Measurements from ENCODE around the gene ST7L. TPM values are rescaled to one million over a fixed set of nuclear protein-coding genes. Genes with fewer than 3 reads are reported as not detected.
A peak's percentile ranks its signal among the peaks of the same experiment; 100 is the strongest.

ST7L gene
- total RNA-seq, 2 donors from 2014 or later = 13.9 to 14.2 TPM

DNA sequence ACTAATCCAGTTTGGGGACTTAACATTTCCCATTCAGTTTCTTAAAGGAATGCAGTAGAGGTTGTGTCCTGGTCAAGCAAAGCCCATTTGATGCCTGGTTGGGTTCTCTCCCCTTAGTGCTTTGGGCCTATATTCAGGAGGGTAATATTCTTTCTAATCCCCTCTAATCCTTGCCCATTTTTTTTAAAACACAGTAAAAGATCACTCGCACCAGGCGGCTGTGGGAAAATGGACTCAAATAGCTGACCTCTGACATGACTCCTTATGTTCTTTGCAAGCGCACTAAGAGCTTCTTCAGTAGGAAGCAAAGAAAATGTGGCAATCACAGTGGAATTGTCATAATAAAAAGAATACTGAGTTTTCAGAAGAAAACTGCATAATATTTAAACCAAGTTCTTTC is 60.3 kb downstream of the ST7L start:
- DNase-seq = no peak
- ATAC-seq = no peak
- intact Hi-C loops (cut with DNase I) = no loop called here

DNA sequence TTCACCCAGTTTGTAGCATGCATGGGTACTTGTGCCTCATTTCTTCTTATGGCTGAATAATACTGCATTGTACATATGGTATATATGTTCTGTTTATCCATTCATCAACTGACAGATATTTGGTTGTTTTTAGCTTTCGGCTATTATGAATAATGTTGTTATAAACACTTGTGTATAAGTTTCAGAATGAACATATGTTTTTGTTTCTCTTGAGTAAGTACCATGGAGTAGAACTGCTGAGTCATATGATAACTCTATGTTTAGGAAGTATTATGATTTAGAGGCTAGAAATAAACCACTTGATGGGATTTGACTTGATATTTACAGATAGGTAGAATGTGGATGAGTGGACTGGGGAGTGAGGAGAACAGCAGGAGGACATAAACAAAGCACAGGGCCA is 61.6 kb downstream of the ST7L start:
- ATAC-seq = no peak

DNA sequence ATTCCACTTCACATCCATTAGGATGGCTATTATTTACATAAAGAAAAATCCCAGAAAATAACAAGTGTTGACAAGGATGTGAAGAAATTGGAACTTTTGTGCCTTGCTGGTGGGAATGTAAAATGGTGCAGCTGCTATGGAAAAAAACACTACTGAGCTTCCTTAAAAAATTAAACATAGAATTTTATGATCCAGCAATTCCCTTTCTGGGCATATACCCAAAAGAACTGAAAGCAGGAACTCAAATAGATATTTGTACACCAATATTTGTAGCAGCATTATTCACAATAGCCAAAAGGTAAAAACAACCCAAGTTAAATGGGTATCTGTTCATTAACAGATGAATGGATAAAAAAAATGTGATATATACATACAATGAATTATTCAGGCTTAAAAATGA is 64.5 kb downstream of the ST7L start:
- intact Hi-C loops (cut with DNase I) = no loop called here

More for the DNA sequence above, 61.6 kb downstream of the ST7L start:
- no peak for DNase-seq
- intact Hi-C loops (cut with DNase I) = no loop called here

DNA sequence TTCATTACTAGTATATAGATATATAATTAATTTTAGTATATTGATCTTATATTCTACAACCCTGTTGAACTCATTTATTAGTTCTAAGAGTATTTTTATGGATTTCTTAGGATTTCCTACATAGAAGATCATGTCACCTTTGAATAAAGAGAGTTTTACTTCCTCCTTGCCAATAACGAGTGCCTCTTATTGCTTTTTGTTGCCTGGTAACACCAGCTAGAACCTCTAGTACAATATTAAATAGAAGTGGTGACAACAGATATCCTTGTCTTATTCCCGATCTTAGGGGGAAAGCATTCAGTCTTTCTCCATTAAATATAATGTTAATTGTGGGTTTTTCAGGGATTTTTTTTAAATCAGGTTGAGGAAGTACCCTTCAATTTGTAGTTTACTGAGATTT is 69.4 kb downstream of the ST7L start:
- DNase-seq = no peak
- intact Hi-C loops (cut with DNase I) = no loop called here

More for the DNA sequence above, 64.5 kb downstream of the ST7L start:
- no peak for DNase-seq
- ATAC-seq = no peak

DNA sequence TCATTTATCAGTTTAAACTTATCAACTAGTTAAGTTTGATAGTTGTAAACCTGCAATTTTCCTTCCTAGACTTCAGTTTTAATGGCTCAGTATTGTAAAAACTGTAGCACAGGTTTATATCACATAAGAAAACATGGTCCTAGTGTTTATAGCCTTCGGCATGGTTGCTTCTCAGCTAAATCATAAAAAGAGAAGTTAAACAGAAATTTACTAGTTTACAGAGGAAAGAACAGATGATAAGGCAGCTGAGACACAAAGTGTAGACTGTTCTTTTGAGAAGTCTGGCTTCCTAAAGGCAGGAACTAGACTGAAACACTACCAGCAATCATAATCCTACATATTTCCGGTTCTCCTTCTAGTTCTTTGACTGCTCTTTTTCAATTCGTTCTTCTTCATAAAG is 70.4 kb downstream of the ST7L start:
- intact Hi-C loops (cut with DNase I) = no loop called here

More for the DNA sequence above, 69.4 kb downstream of the ST7L start:
- no peak for ATAC-seq

DNA sequence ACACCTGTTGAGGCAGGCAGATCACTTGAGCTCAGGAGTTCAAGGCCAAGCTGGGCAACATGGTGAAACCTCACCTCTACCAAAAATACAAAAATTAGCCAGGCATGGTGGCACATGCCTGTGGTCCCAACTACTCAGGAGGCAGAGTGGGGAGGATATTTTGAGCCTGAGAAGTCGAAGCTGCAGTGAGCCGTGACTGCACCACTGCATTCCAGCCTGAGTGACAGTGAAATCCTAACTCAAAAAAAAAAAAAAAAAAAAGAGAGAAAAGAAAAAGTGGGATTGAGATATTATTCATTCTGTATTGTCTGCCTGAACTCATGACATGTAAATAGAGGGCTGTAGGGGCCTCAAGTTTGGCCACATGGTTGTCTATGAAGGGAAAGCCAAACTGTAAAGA is 72.9 kb downstream of the ST7L start:
- DNase-seq = no peak
- intact Hi-C loops (cut with DNase I) = no loop called here
- no peak for ATAC-seq

More for the DNA sequence above, 70.4 kb downstream of the ST7L start:
- no peak for ATAC-seq
- DNase-seq = no peak

DNA sequence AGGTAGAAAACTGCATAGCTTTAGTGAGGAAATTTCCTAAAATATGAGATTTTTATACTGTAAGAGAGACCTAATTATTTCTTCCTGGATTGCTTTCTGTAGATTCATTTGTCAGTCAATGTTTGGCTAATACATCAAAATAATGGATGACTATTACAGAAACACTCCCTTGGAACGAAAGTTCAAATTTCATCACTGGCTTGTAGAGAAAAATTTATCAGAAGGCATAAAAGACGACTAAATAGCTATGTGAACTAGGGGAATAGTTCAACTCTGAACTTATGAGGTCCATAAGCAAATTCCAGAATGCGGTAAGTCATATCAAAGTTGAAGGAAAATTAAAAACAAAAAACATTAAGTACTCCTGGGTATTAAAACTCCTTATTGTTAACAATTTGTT is 74.2 kb downstream of the ST7L start:
- DNase-seq = no peak
- ATAC-seq = peak in 1 of 2 donors; percentile 64
- intact Hi-C loops (cut with DNase I) = no loop called here

DNA sequence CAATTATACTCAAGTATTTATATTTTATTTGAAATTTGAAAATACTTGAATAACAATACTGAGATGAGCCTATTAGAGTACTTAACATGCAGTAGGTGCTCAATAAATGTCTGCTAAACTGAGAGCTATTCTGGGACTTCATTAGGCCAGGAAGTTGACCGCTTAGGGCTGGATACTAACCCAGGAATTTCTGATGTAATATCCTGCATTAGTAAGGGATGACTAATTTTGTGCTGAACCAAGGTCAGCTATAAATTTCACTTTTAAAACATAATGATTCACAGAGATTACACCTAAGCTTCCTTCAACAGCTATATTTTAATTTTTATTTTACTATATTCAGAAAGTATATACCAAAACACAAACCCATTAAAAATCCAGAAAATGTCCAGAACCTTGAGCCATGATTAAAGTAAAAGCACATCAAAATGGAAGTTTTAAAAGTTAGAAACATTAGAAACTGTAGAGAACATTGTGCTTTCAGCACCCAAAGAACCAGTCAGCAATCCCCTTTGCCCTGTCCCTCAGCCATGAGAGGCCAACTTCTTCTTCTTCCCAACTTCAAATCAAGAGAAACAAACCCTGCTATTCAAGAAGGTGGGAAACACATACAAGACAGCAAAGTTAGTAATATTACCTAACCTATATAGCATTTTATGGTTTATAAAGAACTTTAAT is 74.8 kb downstream of the ST7L start:
- peak in 1 of 2 donors; percentile 95 for ATAC-seq
- intact Hi-C loops (cut with DNase I) = no loop called here
- no peak for DNase-seq

DNA sequence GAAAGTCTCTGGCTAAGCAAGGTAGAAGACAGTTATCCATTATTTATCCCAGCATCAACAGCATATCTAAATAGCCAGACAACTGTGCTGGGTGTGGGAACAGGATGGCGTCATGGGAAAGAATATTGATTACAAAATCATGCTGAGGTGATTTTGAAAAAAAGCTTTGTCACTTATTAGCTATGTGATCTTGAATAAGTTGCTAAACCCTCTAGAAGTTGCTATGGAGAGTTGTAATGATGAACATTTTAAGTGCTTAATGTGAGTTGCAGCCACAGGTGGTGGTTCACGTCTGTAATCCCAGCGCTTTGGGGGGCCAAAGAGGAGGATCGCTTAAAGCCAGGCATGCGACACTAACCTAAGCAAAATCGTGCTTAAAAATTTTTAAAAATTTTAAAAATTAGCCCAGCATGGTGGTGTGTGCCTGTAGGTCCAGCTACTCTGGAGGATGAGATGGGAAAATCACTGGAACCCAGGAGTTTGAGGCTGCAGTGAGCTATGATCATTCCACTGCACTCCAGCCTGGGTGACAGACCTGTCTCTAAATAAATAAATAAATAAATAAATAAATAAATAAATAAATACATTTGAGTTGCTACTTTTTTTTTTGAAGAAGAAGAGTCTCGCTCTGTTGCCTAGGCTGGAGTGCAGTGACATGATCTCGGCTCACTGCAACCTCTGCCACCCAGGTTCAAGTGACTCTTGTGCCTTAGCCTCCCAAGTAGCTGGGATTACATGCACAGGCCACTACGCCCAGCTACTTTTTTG is 76.6 kb downstream of the ST7L start:
- intact Hi-C loops (cut with DNase I) = no loop called here
- DNase-seq (no peak), ATAC-seq (no peak)

DNA sequence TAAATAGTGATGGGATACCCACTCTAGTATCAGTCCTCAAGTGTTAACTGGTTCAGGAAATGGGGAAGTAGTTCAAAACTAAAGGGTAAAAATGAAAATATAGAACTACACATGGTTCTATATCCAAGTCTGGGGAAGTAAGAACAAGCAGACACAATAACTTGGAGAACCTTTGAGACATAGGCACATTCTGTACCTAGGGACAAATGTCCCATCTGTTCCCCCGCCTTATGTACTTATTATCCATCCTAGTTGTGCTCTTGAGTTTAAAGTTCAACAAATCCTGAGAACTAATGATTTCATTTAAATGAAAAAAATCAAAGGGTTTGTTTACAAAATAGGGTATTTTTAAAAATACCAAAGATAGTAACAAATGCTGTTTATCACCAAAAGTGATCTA is 77.6 kb downstream of the ST7L start:
- no peak for DNase-seq
- intact Hi-C loops (cut with DNase I) = no loop called here

DNA sequence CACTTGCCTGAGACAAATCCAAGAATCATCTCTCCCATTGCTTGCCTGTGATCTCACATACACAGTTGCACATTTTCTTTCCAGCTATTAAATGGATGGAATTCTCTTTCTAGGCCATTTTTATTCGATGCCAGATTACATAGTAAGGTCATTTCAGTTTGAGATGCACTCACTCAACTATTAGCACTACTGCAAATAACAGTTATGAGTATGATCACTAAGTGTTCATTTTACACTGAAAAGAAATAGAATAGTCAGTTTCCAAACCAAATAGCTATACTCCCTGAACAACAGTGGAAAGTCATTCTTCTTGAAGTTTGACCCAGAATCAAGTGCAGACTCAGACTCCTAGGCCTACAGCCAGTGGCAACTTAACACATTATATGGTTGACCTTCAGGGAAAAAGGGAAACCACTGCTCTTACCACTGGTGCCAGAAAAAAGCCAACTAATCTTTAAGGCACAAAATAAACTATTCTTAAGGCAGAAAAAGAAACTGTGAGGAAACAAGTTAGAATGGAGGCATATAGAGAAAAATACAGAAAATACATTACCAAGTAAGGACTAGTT is 78.6 kb downstream of the ST7L start:
- DNase-seq (no peak), ATAC-seq (peak; percentile 58 to 61)
- intact Hi-C loops (cut with DNase I) = no loop called here

More for the DNA sequence above, 77.6 kb downstream of the ST7L start:
- ATAC-seq = no peak

DNA sequence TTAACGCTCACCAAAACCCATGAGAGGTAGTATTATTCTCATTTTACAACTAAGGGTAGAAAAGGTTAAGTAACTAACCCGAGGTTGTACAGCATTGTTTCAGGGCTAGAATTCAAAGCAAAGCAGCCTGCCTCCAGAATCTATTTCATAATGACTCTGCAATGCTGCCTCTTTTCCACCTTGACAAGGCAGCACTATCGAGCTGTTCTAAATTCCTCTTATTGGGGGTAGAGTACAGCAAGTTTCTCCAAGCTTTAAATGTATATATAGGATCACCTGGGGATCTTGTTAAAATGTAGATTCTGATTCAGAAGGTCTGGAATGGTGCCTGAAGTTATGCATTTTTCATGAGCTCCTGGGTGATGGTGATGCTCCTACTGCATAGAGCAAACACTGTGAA is 80.1 kb downstream of the ST7L start:
- no peak for DNase-seq
- intact Hi-C loops (cut with DNase I) = no loop called here
- no peak for ATAC-seq

DNA sequence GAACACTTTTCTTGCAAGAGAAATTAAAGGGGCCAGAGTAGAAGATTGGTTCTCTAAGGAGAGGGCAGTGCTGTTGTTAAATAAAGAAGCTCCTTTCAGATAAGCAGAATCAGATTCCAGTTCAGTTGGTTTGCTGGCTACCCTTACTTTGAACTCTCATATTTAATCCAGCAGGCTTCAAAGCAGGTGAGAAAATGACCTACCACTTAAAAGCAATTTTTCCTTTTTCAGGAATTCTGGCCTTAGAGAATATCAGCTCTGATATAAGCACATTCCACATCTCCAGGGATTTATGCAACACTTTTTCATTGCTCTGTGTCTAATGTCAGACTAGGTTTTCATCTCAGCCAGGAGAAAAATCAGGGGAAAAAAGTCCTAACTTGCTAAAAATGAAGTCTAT is 81.5 kb downstream of the ST7L start:
- ATAC-seq (no peak), DNase-seq (no peak)
- intact Hi-C loops (cut with DNase I) = no loop called here

DNA sequence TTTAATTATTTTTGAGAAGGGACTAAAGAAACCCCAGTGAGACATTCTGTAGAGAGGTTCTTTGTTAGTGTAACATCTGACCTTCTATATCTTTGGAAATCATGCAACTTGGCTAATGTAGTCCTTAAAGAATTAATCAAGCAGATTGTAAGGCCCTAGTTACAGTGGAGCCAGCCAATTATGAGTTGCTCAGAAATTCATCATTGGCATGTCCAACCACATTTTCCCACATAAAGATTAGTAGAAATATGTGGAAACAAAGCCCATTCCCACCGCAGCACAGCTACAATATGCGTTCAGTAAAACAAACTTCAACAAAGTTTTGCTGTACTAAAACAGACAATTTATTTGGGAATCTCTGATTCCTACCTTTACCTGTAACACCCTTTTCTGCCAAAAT is 82.4 kb downstream of the ST7L start:
- intact Hi-C loops (cut with DNase I) = no loop called here
- DNase-seq (no peak), ATAC-seq (peak in 1 of 2 donors; percentile 24)

DNA sequence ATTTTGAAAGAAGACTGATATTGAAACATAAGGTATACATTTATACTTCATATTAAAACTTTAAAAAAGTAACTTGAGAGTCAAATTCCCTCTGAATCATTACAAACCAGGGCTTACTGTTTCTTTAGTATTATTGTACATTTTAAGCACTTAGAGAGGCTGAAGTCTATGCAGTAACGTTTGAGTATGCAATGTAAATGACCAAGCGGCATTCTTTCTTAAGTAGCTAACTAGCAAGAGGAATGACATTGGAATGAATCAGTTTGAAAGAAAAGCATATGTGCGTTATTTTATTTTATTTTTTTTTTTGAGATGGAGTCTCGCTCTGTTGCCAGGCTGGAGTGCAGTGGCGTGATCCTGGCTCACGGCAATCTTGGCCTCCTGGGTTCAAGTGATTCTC is 85.9 kb downstream of the ST7L start:
- ATAC-seq (no peak), DNase-seq (no peak)
- intact Hi-C loops (cut with DNase I) = no loop called here

DNA sequence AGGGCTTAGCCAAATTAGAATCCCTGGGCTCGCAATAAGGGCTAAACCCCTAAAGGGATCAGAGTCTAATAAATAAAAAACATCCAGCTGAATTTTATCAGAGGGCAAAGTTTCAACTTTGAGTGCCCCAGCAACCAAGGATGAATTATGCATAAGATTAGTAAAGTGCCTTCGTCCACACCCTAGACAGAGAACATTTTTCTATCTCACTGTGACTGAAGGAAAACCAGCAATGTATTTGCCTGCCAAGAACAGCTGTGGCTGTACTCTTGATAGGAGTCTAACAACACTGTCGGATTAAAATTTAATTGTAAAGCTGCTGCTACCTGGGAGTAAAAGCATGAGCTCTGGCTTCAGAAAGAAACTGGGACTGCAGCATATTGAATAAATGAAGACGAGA is 86.9 kb downstream of the ST7L start:
- ATAC-seq (peak; percentile 71 to 81), DNase-seq (no peak)
- intact Hi-C loops (cut with DNase I) = no loop called here

DNA sequence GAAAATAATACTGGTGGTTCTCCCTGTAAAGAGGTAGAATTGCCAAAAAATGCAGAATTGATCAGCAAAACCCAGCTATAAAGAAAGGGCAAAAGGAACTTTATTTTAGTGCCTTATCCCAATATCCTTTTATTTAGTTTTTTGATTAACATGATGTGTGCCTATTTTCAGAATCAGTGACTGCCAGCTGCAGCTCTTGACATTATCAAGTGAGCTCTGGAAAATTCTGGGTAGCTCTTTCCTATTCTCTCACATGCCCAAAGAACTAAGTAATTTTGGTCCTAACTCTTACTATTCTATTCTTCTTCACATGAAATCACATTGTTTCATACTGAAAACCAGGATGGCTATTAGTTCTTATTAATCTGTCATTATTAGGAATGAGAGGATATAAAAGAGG is 88.1 kb downstream of the ST7L start:
- ATAC-seq = no peak
- DNase-seq = no peak
- intact Hi-C loops (cut with DNase I) = no loop called here

DNA sequence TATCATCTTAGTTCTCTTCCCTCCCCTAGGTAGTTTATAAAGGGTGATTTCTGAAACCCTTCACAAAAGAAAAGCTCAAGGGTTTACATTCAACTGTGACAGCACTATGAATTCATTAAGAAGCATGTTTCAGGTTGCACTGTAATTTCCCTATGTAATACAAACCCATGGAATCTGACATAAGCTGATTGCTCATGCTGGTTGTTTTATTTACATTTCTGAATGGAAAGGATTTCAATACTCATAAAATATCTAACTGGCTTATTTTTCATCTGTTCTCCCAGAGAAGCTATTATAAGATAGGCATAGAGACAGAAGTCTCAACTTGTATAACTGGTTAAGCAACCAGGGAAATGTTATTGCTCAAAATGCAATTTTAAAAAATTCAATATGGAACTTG is 89.6 kb downstream of the ST7L start:
- ATAC-seq = no peak
- no peak for DNase-seq
- intact Hi-C loops (cut with DNase I) = no loop called here

DNA sequence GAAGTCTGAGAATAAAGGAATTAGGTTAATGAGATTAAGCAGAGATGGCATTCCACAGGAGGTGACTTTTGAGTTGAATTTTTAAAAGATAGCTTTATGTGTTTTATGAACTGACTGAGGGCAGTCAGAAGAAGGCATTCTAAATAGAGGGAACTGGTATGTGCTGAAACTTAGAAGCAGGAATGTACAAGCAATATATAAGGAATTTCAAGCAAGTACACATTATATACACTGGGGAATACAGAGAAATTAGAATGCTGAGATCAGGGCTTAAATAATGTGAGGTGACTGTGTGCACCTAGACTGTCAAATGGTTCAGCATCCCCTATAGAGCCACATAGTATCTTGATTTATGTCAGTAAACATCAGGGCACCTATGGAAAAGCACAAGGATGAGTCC is 90.9 kb downstream of the ST7L start:
- ATAC-seq = no peak
- no peak for DNase-seq
- intact Hi-C loops (cut with DNase I) = no loop called here

DNA sequence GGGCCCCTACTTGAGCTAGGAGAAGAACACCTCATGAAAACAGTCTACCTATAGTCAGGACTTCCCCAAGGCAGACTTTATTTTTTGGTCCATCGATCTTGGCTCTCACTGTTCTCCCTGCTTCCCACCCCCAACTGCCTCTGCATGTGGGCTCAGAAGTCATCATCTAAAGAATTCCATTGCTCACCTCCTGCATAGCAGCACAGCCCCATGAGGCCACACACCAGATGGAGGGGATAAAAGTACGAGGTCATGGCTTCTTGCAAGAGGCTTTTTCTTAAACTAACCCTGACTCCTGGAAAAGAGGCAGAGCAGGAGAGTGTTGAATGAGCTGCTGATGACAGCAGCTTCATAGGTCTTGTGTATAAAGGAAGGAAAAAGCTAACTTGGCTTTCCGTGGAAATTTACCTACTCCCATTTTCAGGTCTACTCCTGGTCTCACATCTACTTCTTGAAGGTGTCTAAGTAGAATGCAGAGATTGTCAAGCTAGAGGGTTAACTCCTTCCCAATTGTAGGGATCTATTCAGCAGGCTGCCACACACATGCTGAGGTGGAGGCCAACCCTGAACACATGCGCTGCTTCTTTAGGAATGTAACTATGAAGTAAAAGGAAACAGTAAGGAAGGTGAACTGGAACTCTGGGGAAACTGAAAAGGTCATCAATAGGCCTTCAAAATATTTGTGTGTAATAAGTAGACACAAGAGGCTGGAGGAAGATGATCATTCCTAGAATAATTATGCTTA is 91.5 kb downstream of the ST7L start:
- DNase-seq (no peak), ATAC-seq (no peak)
- intact Hi-C loops (cut with DNase I) = no loop called here
